GM21526 (cell line): ENCODE data around the gene LYPD6B.

ENCODE experiments used
- ATAC-seq: cut with Tn5 transposase; IDR thresholded peaks from one replicate; pipeline ENCODE4 v1.9.1; 2021; ENCODE audit warnings: moderate library complexity; ENCODE audit not compliant: unreplicated experiment, low FRiP score

LYPD6B gene

DNA sequence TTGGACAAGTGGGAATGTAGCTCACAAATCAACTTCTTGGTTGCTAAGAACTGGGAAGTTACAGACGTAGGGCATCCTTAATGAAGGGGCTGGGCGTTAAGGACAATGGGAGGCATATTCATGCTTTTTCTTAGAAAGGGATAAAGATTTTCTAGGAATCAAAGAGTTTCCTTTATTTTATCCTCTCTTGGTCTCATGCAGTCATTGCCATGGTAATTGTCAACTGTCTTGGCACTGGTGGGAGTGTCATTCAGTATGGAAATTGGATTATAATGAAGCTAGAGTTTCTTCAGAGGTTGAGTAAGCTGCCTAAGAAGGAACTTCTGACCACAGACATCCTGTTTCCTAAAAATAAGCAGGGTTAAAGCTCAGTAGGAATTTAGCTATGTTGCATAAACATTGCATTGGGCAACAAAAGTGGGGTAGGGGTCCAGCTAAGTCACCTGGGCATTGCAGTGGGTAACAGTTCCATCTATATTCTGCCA, 114.0 kb downstream of the LYPD6B start:
- ATAC-seq = no peak

- no peak for ATAC-seq
These were observed 116.9 kb downstream of the LYPD6B start for GRCh38 chr2:149155196-149155969.

GRCh38 chr2:149155988-149156387, 117.5 kb downstream of the LYPD6B start:
- no peak for ATAC-seq

DNA sequence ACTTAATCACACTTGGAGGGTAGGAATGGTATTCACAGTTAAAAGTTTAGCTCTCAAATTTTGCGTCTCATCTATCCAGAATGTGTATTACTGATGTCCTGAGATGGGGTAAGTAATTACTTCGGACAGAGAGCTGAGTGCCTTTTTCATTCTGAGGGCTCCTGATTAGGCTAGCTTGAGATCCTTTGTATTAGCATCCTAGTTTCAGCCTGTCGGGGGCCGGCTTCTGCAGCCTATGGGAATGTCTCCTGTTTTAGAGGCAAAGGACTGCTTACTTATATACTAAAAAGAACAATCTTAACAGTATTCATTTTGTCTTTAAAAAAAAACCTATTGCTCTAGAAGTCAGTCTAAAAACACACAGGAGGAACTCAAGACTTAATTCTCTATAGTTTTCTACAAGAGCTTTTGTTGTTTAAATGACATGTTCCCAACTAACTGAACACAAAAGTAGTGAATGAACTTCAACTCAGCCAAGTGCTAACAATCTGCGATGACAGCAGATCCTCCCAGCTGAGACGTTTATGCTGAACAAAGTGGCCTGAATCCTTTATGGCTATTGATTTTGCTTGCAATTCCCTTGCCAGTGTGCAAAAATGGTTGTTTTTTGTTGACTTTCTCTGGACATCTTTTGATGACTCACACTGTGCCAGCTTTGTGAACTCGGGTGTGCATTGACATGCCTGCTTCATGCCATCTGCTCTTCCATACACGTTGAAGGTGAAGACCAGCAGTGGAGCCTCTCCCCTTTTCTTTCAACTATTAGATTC, 118.7 kb downstream of the LYPD6B start:
- ATAC-seq = no peak

GRCh38 chr2:149158957-149159356, 120.5 kb downstream of the LYPD6B start:
- no peak for ATAC-seq

DNA sequence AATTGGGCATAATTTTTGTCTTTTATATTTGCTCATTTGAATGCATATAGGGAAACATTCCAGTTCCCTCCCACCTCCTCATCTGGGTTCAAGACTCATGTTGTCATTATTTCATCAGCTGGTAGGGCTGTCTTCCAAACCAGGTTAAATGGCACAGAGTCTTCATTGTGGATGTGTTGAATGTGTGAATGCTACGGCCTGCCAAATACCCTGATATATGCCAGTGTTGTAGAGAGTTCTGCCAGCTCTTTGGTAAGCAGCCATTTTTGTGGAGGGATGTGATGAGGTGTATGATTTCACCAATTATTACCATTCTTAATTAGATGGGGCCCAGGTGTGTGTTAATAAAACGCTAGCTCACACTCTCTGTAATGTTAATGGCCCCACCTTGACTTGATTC, 121.7 kb downstream of the LYPD6B start:
- ATAC-seq = no peak

DNA sequence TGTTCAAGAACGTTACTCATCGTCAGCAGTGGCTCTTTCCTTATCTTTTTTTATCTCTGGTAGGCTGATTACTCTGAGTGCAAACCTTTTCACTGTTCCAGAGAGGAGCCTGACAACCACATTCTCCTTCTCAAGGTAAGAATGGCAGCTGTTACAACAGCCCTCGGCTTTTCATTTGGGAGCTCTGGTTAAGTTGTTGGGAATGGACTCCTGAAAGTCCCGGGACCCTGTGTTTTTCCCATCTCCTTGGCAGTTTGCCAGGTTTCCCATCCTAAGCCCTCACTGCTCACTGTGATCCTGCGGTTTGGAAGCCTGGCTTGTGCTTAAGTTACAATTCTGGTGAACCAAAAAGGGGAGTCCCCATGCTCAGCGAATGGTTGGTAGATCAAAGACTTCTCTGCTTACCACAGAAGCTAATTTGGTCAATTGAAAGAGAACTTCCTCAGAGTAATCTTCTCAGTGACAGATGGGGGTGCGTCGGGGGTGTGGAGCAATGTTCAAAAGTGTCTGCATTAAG, 122.3 kb downstream of the LYPD6B start:
- ATAC-seq = peak; percentile 98

DNA sequence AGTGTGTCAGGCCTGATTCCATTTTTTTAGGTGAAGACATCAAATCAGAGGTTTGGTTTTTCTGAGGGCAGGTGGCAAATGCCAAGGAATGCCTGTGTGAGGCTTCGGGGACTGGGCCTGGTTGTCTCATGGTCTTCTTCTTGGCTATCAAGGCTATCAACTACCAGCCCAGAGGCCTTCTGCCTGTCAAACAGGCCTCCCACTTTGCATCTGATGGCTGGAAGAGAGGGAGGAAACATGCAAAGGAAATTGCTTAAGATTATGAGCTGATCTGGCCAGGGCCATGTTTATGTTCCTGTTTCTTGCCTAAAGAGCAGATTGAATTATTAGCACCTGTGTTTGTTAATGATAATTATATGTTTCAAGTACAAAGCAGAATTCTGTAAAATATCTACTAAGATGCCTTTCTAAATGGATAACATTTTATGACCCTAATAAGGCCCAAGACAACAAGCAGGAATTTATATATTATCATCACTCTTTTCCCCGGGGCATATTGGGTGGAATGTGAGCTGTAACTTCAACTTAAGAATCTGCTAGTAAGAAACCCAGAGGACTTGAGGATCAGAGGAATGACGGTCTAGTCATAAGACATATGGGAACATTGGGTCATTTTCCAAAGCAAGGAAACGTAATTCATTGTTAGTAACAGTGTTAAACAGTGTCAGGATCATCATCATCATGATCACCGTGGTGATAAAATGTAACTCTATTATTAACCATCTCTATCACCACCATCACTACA, 123.2 kb downstream of the LYPD6B start:
- no peak for ATAC-seq

DNA sequence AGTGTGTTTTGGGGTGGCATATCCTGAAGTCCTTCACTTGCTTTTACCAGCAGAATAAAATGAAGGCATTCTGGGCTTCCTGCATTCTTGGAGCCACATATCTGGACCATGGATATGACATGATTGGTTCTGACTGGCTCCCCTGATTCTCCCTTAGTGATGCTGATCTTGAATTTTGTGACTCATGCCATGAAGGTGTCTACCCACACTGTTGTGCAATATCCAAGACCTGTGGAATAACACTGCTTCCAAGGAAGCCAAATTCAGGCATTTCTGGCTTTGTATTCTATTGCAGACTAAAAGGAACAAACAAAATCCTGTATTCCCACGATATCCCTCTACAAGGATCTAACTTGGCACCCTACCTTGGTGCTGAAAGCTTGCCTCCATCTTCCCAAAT, 125.8 kb downstream of the LYPD6B start:
- ATAC-seq = no peak

DNA sequence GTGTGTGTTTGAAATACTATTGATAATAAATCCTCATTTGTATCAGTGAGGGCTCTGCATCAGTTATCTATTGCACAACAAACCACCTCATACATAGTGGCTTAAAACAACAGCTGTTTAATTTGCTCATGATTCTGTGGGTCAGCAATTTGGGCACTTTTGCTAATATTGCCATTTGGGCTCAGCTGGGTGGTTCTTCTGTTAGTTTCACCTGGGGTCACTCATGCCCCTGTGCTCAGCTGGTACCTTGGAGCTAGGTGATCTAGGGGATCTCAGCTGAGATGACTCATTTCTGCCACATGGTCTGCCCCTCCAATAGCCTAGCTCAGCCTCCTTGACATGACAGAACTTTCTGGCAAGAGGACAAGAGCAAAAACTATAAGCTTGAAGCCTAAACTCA, 126.3 kb downstream of the LYPD6B start:
- no peak for ATAC-seq

- ATAC-seq = no peak
These were observed 128.7 kb downstream of the LYPD6B start for GRCh38 chr2:149167001-149167780.

DNA sequence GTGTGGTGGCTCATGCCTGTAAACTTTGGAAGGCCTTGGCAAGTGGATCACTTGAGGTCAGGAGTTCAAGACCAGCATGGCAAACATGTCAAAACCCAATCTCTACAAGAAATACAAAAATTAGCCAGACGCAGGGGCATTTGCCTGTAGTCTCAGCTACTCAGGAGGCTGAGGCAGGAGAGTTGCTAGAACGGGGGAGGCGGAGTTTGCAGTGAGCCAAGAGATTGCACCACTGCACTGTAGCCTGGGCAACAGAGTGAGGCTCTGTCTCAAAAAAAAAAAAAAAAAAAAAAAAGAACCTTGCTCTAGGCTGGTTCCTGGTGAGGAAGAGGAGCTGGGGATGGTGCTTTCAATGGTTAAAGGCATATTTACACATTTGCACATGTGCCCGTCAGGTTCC, 129.4 kb downstream of the LYPD6B start:
- no peak for ATAC-seq

GRCh38 chr2:149169656-149170055, 131.2 kb downstream of the LYPD6B start:
- ATAC-seq = no peak

DNA sequence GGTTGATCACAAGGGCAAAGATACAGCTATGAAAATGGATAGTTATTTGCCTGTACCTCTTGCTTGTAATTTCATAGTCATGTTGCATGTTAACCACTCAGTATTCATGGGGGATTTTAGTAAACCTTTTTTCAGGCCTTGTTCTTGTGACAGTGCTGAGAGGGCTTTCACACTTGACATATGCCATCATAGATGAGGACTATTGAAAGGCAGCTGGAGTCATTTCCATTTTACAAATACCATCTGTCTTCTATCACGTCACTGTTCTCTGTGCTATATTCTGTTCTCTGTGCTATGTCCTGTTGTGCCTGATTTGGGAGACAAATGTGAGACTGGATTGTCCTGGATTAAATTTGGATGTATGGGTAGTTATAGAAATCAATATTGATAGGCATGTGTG, 131.7 kb downstream of the LYPD6B start:
- ATAC-seq = no peak

DNA sequence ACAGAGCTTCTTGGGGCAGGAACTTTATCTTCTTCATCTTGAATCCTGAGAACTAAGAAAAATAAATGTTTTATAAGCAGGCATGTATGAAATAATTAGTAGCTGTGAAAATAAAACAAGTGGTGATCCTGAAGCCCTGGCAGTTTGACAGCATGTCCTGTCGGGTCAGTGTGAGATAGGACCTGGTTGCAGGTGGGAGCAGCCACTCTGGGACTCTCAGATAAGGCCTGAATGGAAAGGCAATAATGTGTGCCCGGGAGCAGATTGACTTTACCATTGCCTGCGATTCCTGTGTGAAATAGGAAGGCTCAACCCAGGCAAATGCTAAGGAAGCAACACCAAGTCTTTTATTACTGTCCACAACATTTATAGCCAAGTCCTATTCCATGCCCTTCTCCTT, 132.4 kb downstream of the LYPD6B start:
- ATAC-seq = no peak

- ATAC-seq = no peak
These were observed 134.7 kb downstream of the LYPD6B start for GRCh38 chr2:149173220-149173619.

DNA sequence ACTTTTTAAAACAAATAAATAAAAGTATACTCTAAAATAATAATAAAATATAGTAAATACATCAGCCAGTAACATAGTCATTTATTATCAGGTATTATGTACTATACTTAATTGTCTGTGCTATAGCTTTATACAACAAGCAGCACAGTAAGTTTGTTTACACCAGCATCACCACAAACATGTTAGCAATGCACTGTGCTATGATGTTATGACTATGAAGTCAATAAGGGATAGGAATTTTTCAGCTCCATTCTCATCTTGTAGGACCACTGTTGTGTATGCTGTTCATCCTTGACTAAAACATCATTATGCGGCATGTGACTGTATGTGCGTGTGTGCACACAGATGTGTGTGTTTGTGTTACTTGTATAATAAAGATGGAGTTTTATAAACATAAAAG, 137.5 kb downstream of the LYPD6B start:
- no peak for ATAC-seq

- no peak for ATAC-seq
These were observed 140.1 kb downstream of the LYPD6B start for GRCh38 chr2:149178612-149179011.

DNA sequence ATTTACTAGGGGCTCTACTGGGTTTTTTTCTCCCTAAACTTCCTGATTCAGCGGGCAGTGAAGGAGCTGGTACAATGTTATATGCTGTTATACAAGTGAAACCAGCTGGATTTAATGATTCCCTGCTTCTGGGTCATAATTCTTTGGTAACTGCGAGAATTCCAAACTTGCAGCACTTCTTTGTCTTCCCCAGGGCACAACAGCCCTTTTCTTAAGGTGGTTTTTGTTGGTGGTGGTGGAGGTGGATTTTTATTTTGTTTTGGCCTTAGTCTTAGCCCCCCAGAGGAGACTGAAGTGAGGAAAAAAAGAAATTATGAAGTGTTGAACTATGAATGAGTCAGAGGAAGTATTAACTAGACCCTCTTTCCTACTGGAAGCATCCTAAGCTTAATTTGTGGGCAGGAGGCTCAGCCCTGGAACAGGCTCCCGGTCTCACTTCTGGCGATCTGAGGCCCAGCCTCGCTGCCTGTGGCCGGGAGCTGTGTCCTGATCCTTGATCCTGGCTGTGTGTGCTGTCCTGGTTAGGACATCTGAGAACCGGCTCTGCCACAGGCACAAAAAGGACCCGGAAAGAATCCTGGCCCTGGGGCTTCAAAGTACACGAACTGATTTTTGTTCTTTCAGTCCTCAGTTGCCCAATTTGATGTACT, 141.9 kb downstream of the LYPD6B start:
- ATAC-seq = no peak

DNA sequence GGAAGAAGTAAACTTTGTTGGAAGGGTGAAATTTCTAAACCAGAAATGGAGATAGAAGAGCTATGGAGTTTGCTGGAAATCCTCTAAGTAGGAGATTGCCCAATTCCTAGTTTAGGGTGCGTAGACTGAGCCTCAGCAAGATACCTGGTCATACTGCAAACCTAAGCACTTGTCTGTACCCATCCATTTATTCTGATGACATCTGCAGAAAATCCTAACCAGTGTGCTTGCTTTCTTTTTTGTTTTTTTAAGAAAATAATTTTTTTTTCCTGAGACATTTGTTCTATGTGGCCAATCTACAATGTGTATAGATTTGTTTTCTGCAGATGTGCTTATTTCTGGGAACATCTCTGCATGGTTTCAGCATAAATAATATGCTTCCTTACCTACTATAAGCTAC, 144.7 kb downstream of the LYPD6B start:
- ATAC-seq = no peak
